Measurements from ENCODE around the gene MTURN.

GRCh38 chr7:30135301-30136116 lies 723 bp downstream of the MTURN start:
- no peak for TF ChIP-seq POLR2A (IDR thresholded peaks at IDR 0.05)
- TF ChIP-seq CTCF (IDR thresholded peaks at IDR 0.05 in 8 of 11, conservative IDR thresholded peaks at IDR 0.05 in 3 of 11), result no peak

All from spleen (tissue), 7 donors.